HG03097 (cell line): ENCODE measurements around the gene UMOD.
A peak's percentile ranks its signal among the peaks of the same experiment; 100 is the strongest.

ENCODE experiments used
- ATAC-seq: cut with Tn5 transposase; IDR thresholded peaks from one replicate; pipeline ENCODE4 v1.9.1; 2021; ENCODE audit not compliant: unreplicated experiment, low FRiP score

Gene UMOD

DNA sequence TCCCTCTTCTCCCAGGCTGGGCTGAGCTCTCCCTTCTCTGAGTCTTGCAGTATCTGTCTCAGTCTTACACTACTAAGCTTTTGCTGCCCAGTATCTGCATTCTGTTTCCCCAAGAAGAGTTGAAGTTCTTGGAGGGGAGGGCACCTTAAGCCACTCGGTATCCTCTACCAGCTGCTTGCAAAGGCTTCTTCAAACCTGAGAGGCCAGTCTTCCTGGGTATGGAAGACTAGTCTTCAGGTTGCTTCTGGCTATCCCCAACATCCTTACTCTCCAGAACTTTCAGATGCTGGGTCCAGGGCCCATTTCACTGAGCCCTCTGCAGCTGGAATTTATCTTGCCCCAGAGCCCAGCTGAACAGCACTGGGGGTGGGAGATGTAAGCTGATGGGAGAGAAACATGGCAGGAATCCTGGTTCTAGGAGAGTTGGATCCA lies 45.3 kb downstream of the UMOD start:
- no peak for ATAC-seq

DNA sequence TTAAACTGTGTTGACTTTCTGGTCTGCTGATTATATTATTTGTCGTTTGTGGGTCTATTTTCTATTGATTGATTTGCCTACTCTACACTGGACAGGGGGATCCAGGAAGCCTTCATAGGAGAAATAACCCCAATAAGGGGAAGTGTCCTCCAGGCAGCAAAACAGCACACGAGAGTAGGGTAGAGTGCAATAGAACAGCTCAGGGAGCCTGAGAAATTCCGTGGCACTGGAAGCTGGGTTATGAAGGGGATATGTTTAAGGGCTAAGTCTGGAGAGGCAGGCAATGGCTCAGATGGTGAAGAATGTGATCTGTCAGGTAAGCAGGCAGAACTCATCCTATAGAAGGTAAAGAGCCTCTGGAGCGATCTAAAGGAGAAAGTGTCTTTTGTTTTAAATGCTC lies 46.1 kb downstream of the UMOD start:
- no peak for ATAC-seq

DNA sequence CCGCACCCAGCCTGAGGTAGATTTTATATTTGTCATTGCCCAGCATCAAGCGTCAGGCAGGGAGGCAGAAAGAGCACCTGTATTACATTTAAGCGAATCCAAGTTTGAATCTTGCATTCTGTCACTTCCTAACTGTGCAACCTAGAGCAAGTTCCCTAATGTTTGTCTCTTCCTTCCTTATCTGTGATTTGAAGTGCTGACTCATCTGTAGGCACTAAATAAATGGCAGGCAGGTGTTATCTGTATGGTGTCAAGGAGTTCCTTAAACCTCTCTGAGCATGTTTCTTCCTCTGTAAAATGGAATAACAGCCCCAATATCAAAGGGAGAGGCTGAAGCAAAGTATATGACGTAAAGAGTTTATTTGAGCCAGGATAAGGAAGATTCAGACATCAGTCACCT lies 49.5 kb downstream of the UMOD start:
- ATAC-seq = no peak

DNA sequence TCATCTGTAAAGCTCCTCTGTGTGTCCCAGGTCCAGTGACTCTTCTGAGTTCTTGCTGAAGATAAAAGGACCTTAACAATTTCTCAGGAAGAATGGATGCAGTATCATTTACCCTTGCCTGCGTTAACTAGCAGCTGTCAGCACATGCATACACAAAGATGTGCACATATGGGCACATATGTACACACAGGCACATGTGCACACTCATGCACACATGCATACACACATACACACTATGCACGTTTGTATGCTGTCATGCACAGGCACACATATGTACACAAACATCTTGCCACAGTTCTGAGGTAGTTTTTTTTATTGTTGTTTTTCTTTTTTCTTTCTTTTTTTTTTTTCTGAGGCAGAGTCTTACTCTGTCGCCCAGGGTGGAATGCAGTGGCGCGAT lies 50.1 kb downstream of the UMOD start:
- no peak for ATAC-seq

DNA sequence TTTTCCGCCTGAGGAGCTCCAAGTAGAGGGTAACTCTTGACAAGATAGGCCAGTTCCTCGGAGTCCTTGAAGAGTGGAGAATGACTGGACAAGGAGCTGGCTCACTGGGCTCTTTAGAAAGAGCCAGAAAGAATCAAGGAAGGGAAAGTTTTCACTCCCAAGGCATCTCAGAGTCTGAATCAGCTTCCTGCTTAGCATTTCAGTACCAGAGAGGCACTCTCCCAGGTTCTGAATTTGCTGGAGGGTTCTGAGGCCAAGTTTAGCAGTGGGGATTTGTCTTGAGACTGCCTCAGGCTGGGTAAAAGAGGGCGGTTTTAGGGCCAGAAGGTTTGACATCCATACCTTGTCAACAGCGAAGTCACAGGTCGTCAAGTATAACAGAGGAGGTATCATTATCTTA lies 50.7 kb downstream of the UMOD start:
- ATAC-seq = no peak

DNA sequence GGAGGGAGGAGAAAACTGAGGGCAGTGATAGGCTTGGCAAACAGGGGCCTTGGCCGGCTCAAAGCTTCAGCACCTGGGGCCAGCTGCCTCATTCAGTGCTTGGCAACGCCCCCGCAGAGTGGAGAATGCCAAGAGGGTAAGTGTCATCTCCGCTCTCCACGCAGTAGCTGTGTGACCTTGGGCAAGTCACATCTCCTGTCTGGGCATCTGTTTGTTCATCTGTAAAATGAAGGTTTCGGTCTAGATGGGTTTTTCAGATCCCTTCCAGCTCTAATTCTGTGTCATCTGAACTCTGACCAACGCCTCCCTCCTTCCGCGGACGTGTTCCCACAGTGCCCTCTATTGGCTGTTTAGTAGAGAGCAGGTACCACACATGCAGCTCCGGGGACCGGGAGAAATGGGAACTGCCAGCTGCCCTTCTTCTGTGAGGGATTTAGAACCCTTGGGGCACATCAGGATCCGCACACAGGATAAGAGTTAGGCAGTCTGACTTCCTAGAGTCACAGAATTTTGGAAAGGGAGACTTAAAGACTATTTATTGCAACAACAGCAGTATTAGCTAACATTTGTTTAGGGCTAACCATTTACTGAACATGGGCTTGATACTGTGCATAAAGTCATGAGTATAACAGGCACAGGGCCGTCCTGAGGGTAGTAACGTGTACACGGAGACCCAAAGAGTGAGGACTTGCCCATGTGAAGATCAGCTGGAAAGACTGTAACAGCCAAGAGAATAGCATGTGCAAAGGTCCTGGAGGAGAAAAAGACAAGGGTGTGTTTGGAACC lies 52.0 kb downstream of the UMOD start:
- peak; percentile 65 for ATAC-seq

DNA sequence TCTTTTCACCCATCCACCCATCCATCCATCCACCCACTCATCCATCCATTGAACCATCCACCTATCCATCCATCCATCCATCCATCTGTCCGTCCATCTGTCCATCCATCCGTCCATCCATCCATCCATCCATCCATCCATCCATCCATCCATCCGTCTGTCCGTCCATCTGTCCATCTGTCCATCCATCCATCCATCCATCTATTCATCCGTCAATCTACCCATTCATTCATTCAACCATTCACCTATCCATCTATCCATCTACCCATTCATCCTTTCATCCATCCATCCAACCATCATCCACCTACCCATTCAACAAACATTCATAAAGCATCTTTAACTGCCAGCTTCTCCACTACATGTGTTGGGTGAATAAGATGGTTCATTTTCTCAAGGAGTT lies 54.1 kb downstream of the UMOD start:
- no peak for ATAC-seq

DNA sequence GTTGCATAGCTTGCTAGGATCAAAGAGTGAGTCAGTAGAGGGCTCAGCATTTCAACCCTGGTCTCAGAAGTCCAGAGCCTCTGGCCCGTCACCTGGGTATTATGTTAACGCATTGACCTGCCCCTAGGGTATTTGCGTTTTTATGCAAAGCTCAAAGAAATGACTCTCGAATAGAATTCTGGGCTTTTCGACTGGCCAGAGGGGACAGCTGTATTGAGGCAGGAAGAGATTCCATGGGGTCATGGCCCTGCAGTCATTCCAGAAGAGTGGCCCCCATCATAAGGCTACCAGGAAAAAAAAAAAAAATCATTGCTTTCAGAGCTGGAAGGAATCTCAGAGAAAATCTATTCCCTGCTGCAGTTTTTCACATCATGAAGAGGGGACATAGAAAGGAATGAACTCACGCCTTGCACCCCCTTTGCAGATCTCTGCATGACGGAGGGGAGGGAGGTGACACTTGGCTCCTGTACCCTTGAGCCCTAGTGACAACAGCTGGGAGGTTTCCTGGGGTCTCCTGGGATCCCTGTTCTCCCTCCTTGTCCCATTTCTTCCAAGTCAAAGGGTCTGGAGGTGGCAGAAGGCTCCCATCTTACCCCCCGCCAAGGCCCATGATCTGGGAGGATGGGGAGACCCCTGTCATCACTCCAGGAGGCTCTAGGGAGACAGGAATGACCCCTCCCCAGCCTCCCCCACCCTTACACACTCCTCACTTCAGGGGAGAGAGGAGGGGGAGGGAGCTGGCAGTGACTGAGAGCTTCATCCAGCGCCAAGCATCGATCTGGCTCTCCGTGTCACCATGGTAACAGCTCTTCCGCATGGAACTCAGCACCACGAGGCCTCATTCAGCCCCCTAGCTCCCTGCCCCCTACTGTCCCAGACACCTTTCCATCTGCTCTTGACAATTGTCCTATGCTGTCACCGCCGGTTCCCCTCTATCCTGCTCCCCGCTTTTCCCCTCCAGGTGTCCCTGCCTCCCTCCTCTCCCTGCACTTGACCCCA lies 61.0 kb downstream of the UMOD start:
- no peak for ATAC-seq

DNA sequence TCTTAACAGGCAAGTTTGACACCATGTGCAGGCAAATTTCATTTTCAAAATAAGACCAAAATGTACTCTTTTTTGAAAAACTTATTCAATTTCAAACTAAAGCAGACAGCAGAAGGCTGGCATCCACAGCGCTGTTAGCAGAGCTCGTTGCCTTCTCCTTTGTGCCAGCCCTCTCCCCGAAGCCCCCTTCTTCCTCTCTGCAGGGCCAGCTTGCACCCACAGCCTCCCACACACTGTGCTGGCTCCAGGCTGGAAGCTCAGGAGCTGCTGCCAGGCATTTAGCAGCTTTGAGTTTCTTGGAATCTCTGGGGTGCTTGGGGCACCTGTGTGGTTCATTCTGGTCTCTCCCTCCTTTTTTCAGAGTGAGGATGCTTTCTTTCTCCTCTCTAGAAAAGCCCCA lies 62.9 kb downstream of the UMOD start:
- ATAC-seq = no peak

DNA sequence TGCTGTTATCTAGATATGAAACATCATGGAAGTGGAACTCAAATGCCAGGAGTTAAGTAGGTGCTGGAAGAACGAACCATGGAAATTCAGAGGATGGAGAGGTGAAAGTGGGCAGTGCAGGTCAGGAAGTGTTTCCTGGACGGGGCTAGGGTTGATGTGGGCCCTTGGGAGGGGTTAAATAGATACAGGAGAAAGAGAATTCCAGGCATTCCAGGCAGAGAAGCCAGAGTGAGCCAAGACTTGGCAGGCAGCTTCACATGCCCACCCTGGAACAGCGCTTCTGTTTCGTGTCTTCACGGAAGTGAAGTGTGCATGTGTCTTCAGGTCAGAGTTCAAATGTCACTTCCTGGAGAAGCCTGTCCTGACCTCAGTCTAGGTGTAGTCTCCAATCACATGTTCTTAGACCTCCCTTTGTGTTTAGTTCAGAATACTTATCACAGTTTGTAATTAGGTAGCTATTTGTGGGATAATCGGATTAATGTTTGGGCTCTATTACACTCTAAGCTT lies 66.5 kb downstream of the UMOD start:
- ATAC-seq = no peak
